HG03469 (cell line): ENCODE results near the gene COQ9.
A peak's percentile ranks its signal among the peaks of the same experiment; 100 is the strongest.
"Not testable (repeated sequence)": the region's sequence is repeated elsewhere in the genome, so short reads cannot be mapped to it uniquely, and the experiment has no call there.

Experiments
- ATAC-seq: cut with Tn5 transposase; IDR thresholded peaks from one replicate; pipeline ENCODE4 v1.9.1; 2021; ENCODE audit warnings: mild to moderate bottlenecking, moderate library complexity, moderate number of reproducible peaks; ENCODE audit not compliant: unreplicated experiment

COQ9 gene

GRCh38 chr16:57447186-57447962 is at the start of gene COQ9, which contains the start of gene CIAPIN1:
Gene COQ9, plus strand, starts transcription at chr16:57447479. Its CDS starts 27 bp downstream, at chr16:57447506.
Gene CIAPIN1, minus strand, starts transcription at chr16:57447385. Its CDS starts 6,457 bp downstream, at chr16:57440928.
- peak; percentile 90 for ATAC-seq

GRCh38 chr16:57397493-57397892 is 49.8 kb upstream of the COQ9 start:
- not testable (repeated sequence) for ATAC-seq

GRCh38 chr16:57401943-57402640 is 45.2 kb upstream of the COQ9 start:
- no peak for ATAC-seq

- ATAC-seq: no peak
Measured at GRCh38 chr16:57403965-57404817, 43.1 kb upstream of the COQ9 start, which contains the start of gene CCL17. Gene CCL17, plus strand, starts transcription at chr16:57404767. Its CDS starts 9,166 bp downstream, at chr16:57413933.

GRCh38 chr16:57405097-57405496 is 42.2 kb upstream of the COQ9 start:
- no peak for ATAC-seq

GRCh38 chr16:57406881-57407280 is 40.4 kb upstream of the COQ9 start:
- no peak for ATAC-seq

GRCh38 chr16:57407521-57408353 is 39.5 kb upstream of the COQ9 start:
- ATAC-seq: no peak

GRCh38 chr16:57409065-57409464 is 38.2 kb upstream of the COQ9 start:
- ATAC-seq: no peak

- no peak for ATAC-seq
Measured at GRCh38 chr16:57409870-57410587, 37.2 kb upstream of the COQ9 start.

- no peak for ATAC-seq
Measured at GRCh38 chr16:57411362-57411976, 35.8 kb upstream of the COQ9 start.

GRCh38 chr16:57412584-57412983 is 34.7 kb upstream of the COQ9 start:
- ATAC-seq: no peak

- ATAC-seq: no peak
Measured at GRCh38 chr16:57413301-57413730, 34.0 kb upstream of the COQ9 start.

GRCh38 chr16:57413733-57414132 is 33.5 kb upstream of the COQ9 start:
- no peak for ATAC-seq

GRCh38 chr16:57416084-57416483 is 31.2 kb upstream of the COQ9 start:
- no peak for ATAC-seq

GRCh38 chr16:57419506-57419905 is 27.8 kb upstream of the COQ9 start:
- ATAC-seq: no peak

- ATAC-seq: no peak
Measured at GRCh38 chr16:57422026-57422944, 25.0 kb upstream of the COQ9 start.

- ATAC-seq: no peak
Measured at GRCh38 chr16:57423152-57423551, 24.1 kb upstream of the COQ9 start.

GRCh38 chr16:57424583-57424982 is 22.7 kb upstream of the COQ9 start:
- no peak for ATAC-seq
